ENCODE results near the gene CCDC88C.

CCDC88C gene

GRCh38 chr14:91318911-91319310 is 98.7 kb downstream of the CCDC88C start:
- Histone ChIP-seq H3K27me3 (ENCODE audit: insufficient read depth, low read length, poor library complexity) (no peaks in the 10 kb centered on the region), H3K18ac (ENCODE audit: low read length) (no peak overlapping the region), H3K23ac (ENCODE audit: low read length) (no peak overlapping the region), H3K27ac (ENCODE audit: low read depth, low read length) (no peak overlapping the region), H3K56ac (ENCODE audit: low read length) (no peak overlapping the region), H3K4me1 (ENCODE audit: control insufficient read depth, low read depth, low read length) (peaks cover 2% of the 10 kb centered on the region), H3K9ac (ENCODE audit: low read length) (no peak overlapping the region), H2BK5ac (ENCODE audit: low read length) (no peak overlapping the region), H4K8ac (ENCODE audit: low read depth, low read length) (no peak overlapping the region), H3K4me2 (ENCODE audit: low read length) (no peak overlapping the region), H2BK120ac (ENCODE audit: low read depth, low read length) (no peak overlapping the region), H3K36me3 (ENCODE audit: control insufficient read depth, insufficient read depth, low read length) (peaks cover 12% of the 10 kb centered on the region), H3K4ac (ENCODE audit: low read depth, low read length) (no peak overlapping the region), H2BK15ac (replicated peaks; ENCODE audit: low read depth) (no peak overlapping the region), H4K5ac (ENCODE audit: low read length) (no peak overlapping the region), H3K79me2 (ENCODE audit: control insufficient read depth, insufficient read depth, low read length) (no peaks in the 10 kb centered on the region), H3K4me3 (ENCODE audit: low read length) (no peak overlapping the region), H3K79me1 (ENCODE audit: low read length) (no peaks in the 10 kb centered on the region), H2AK5ac (ENCODE audit: low read length) (no peak overlapping the region)
- DNase-seq = no peak
- WGBS (ENCODE audit: extremely low coverage, insufficient coverage, low lambda C conversion rate) = no CpG with 5 or more reads among the region's 4 CpGs

- Histone ChIP-seq H3K27me3 (ENCODE audit: insufficient read depth, low read length, poor library complexity) (no peaks in the 10 kb centered on the region), H3K79me1 (ENCODE audit: low read length) (no peaks in the 10 kb centered on the region), H2AK5ac (ENCODE audit: low read length) (no peak overlapping the region), H3K56ac (ENCODE audit: low read length) (no peak overlapping the region), H2BK5ac (ENCODE audit: low read length) (no peak overlapping the region), H3K18ac (ENCODE audit: low read length) (no peak overlapping the region), H3K4me2 (ENCODE audit: low read length) (no peak overlapping the region), H4K5ac (ENCODE audit: low read length) (no peak overlapping the region), H3K79me2 (ENCODE audit: control insufficient read depth, insufficient read depth, low read length) (no peaks in the 10 kb centered on the region), H3K36me3 (ENCODE audit: control insufficient read depth, insufficient read depth, low read length) (peaks cover 12% of the 10 kb centered on the region), H2BK120ac (ENCODE audit: low read depth, low read length) (no peak overlapping the region), H3K4me1 (ENCODE audit: control insufficient read depth, low read depth, low read length) (no peaks in the 10 kb centered on the region), H3K23ac (ENCODE audit: low read length) (no peak overlapping the region), H2BK15ac (replicated peaks; ENCODE audit: low read depth) (no peak overlapping the region), H3K4me3 (ENCODE audit: low read length) (no peak overlapping the region), H3K9ac (ENCODE audit: low read length) (no peak overlapping the region), H4K8ac (ENCODE audit: low read depth, low read length) (no peak overlapping the region), H3K4ac (ENCODE audit: low read depth, low read length) (no peak overlapping the region), H3K27ac (ENCODE audit: low read depth, low read length) (no peak overlapping the region)
- WGBS (ENCODE audit: extremely low coverage, insufficient coverage, low lambda C conversion rate) = no CpG with 5 or more reads among the region's 21 CpGs
- DNase-seq = no peak
Measured at GRCh38 chr14:91317381-91318308, 100.0 kb downstream of the CCDC88C start.

- Histone ChIP-seq H2AK5ac (ENCODE audit: low read length) (no peak overlapping the region), H3K27me3 (ENCODE audit: insufficient read depth, low read length, poor library complexity) (no peaks in the 10 kb centered on the region), H3K56ac (ENCODE audit: low read length) (no peak overlapping the region), H4K5ac (ENCODE audit: low read length) (no peak overlapping the region), H3K4ac (ENCODE audit: low read depth, low read length) (no peak overlapping the region), H2BK5ac (ENCODE audit: low read length) (no peak overlapping the region), H2BK120ac (ENCODE audit: low read depth, low read length) (no peak overlapping the region), H3K9ac (ENCODE audit: low read length) (no peak overlapping the region), H3K4me2 (ENCODE audit: low read length) (no peak overlapping the region), H3K36me3 (ENCODE audit: control insufficient read depth, insufficient read depth, low read length) (peaks cover 12% of the 10 kb centered on the region), H3K4me3 (ENCODE audit: low read length) (no peak overlapping the region), H2BK15ac (replicated peaks; ENCODE audit: low read depth) (no peak overlapping the region), H3K79me2 (ENCODE audit: control insufficient read depth, insufficient read depth, low read length) (no peaks in the 10 kb centered on the region), H3K18ac (ENCODE audit: low read length) (no peak overlapping the region), H3K4me1 (ENCODE audit: control insufficient read depth, low read depth, low read length) (no peaks in the 10 kb centered on the region), H3K23ac (ENCODE audit: low read length) (no peak overlapping the region), H3K79me1 (ENCODE audit: low read length) (no peaks in the 10 kb centered on the region), H4K8ac (ENCODE audit: low read depth, low read length) (no peak overlapping the region), H3K27ac (ENCODE audit: low read depth, low read length) (no peak overlapping the region)
- no peak for DNase-seq
- no CpG with 5 or more reads among the region's 2 CpGs for WGBS (ENCODE audit: extremely low coverage, insufficient coverage, low lambda C conversion rate)
Measured at GRCh38 chr14:91316761-91317160, 100.9 kb downstream of the CCDC88C start.

- peak; percentile 7 for DNase-seq
- no peak overlapping the region for H2BK120ac ChIP-seq (ENCODE audit: low read depth, low read length)
- no peak overlapping the region for H3K18ac ChIP-seq (ENCODE audit: low read length)
- H3K23ac ChIP-seq (ENCODE audit: low read length) = no peak overlapping the region
- H3K79me1 ChIP-seq (ENCODE audit: low read length) = peaks cover 2% of the 10 kb centered on the region
- H3K56ac ChIP-seq (ENCODE audit: low read length) = no peak overlapping the region
- H4K5ac ChIP-seq (ENCODE audit: low read length) = no peak overlapping the region
- no CpG with 5 or more reads among the region's 6 CpGs for WGBS (ENCODE audit: extremely low coverage, insufficient coverage, low lambda C conversion rate)
- H3K79me2 ChIP-seq (ENCODE audit: control insufficient read depth, insufficient read depth, low read length) = no peaks in the 10 kb centered on the region
- no peak overlapping the region for H2BK5ac ChIP-seq (ENCODE audit: low read length)
- peaks cover 12% of the 10 kb centered on the region for H3K36me3 ChIP-seq (ENCODE audit: control insufficient read depth, insufficient read depth, low read length)
- no peak overlapping the region for H2AK5ac ChIP-seq (ENCODE audit: low read length)
- H3K4me2 ChIP-seq (ENCODE audit: low read length) = no peak overlapping the region
- no peaks in the 10 kb centered on the region for H3K27me3 ChIP-seq (ENCODE audit: insufficient read depth, low read length, poor library complexity)
- H3K9ac ChIP-seq (ENCODE audit: low read length) = no peak overlapping the region
- no peak overlapping the region for H3K4me3 ChIP-seq (ENCODE audit: low read length)
- H3K27ac ChIP-seq (ENCODE audit: low read depth, low read length) = no peak overlapping the region
- no peak overlapping the region for H4K8ac ChIP-seq (ENCODE audit: low read depth, low read length)
- H3K4ac ChIP-seq (ENCODE audit: low read depth, low read length) = no peak overlapping the region
- no peak overlapping the region for H2BK15ac ChIP-seq (replicated peaks; ENCODE audit: low read depth)
- H3K4me1 ChIP-seq (ENCODE audit: control insufficient read depth, low read depth, low read length) = no peaks in the 10 kb centered on the region
Measured at GRCh38 chr14:91315844-91316267, 101.8 kb downstream of the CCDC88C start.

- no peak overlapping the region for H3K27ac ChIP-seq (ENCODE audit: low read depth, low read length)
- no peak overlapping the region for H2AK5ac ChIP-seq (ENCODE audit: low read length)
- no peaks in the 10 kb centered on the region for H3K4me1 ChIP-seq (ENCODE audit: control insufficient read depth, low read depth, low read length)
- H4K5ac ChIP-seq (ENCODE audit: low read length) = no peak overlapping the region
- no peak overlapping the region for H3K56ac ChIP-seq (ENCODE audit: low read length)
- H3K4me3 ChIP-seq (ENCODE audit: low read length) = no peak overlapping the region
- H3K27me3 ChIP-seq (ENCODE audit: insufficient read depth, low read length, poor library complexity) = no peaks in the 10 kb centered on the region
- H3K4me2 ChIP-seq (ENCODE audit: low read length) = no peak overlapping the region
- H2BK5ac ChIP-seq (ENCODE audit: low read length) = no peak overlapping the region
- H3K79me1 ChIP-seq (ENCODE audit: low read length) = peaks cover 2% of the 10 kb centered on the region
- no peak overlapping the region for H3K23ac ChIP-seq (ENCODE audit: low read length)
- peaks cover 12% of the 10 kb centered on the region for H3K36me3 ChIP-seq (ENCODE audit: control insufficient read depth, insufficient read depth, low read length)
- H3K79me2 ChIP-seq (ENCODE audit: control insufficient read depth, insufficient read depth, low read length) = no peaks in the 10 kb centered on the region
- no peak for DNase-seq
- H4K8ac ChIP-seq (ENCODE audit: low read depth, low read length) = no peak overlapping the region
- no CpG with 5 or more reads among the region's 14 CpGs for WGBS (ENCODE audit: extremely low coverage, insufficient coverage, low lambda C conversion rate)
- no peak overlapping the region for H2BK15ac ChIP-seq (replicated peaks; ENCODE audit: low read depth)
- no peak overlapping the region for H3K18ac ChIP-seq (ENCODE audit: low read length)
- no peak overlapping the region for H3K4ac ChIP-seq (ENCODE audit: low read depth, low read length)
- H3K9ac ChIP-seq (ENCODE audit: low read length) = no peak overlapping the region
- no peak overlapping the region for H2BK120ac ChIP-seq (ENCODE audit: low read depth, low read length)
Measured at GRCh38 chr14:91313852-91314251, 103.8 kb downstream of the CCDC88C start.
